ENCODE data around the gene CSTPP1.

DNA sequence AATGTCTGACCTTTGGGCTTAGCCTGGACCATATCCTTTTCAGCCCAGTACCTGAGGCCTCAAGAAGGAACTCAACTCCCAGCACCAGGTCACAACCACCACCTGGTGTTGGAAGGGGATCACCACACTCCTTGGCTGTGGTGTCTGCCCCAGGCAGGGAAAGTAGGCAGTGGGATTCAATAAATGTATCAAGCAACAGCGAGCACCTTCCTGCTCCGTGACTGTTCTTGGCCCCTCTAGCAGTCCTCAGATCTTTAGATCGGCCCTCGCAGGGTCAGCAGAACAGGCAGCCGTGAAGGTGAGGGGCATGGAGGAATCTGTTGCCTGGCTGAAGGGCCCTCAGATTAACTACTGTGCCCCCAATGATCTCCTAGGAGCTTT is 224.2 kb downstream of the CSTPP1 start:
- no peak for TF ChIP-seq CTCF (IDR thresholded peaks at IDR 0.05)
- TF ChIP-seq EZH2 (IDR thresholded peaks at IDR 0.05; ENCODE audit: borderline replicate concordance, insufficient read depth, low read depth, low read length, poor library complexity, severe bottlenecking) = no peak
